ENCODE results near the gene MRGPRX4.
"Not testable (repeated sequence)": the region's sequence is repeated elsewhere in the genome, so short reads cannot be mapped to it uniquely, and the experiment has no call there.

MRGPRX4 gene

GRCh38 chr11:18172666-18173065, at the start of gene MRGPRX4:
MRGPRX4 (plus strand) TSS chr11:18172837; CDS start chr11:18173257, 420 bp downstream.
- no peak for DNase-seq (ENCODE audit: low spot score)

- not testable (repeated sequence) for DNase-seq (ENCODE audit: low spot score)
Observed at GRCh38 chr11:18131115-18131514, 41.5 kb upstream of the MRGPRX4 start.

GRCh38 chr11:18132341-18132740, 40.3 kb upstream of the MRGPRX4 start, which contains the start of gene MRGPRX3:
MRGPRX3 (plus strand) TSS chr11:18132571; CDS start chr11:18137203, 4,632 bp downstream.
- no peak for DNase-seq (ENCODE audit: low spot score)

- DNase-seq (ENCODE audit: low spot score): no peak
Observed at GRCh38 chr11:18135308-18135707, 37.3 kb upstream of the MRGPRX4 start.

- DNase-seq (ENCODE audit: low spot score): no peak
Observed at GRCh38 chr11:18137186-18137800, 35.3 kb upstream of the MRGPRX4 start.

GRCh38 chr11:18140145-18140544, 32.5 kb upstream of the MRGPRX4 start:
- DNase-seq (ENCODE audit: low spot score): no peak

GRCh38 chr11:18144243-18144642, 28.4 kb upstream of the MRGPRX4 start:
- no peak for DNase-seq (ENCODE audit: low spot score)

- no peak for DNase-seq (ENCODE audit: low spot score)
Observed at GRCh38 chr11:18145025-18145424, 27.6 kb upstream of the MRGPRX4 start.

- DNase-seq (ENCODE audit: low spot score): no peak
Observed at GRCh38 chr11:18145837-18146236, 26.8 kb upstream of the MRGPRX4 start.

GRCh38 chr11:18151581-18151980, 21.1 kb upstream of the MRGPRX4 start:
- DNase-seq (ENCODE audit: low spot score): no peak

GRCh38 chr11:18168372-18168771, 4.3 kb upstream of the MRGPRX4 start:
- DNase-seq (ENCODE audit: low spot score): no peak

GRCh38 chr11:18171377-18172000, 1.1 kb upstream of the MRGPRX4 start:
- DNase-seq (ENCODE audit: low spot score): peak; percentile 50

- no peak for DNase-seq (ENCODE audit: low spot score)
Observed at GRCh38 chr11:18173225-18173866, 709 bp downstream of the MRGPRX4 start.

- no peak for DNase-seq (ENCODE audit: low spot score)
Observed at GRCh38 chr11:18188796-18189195, 16.2 kb downstream of the MRGPRX4 start.

- not testable (repeated sequence) for DNase-seq (ENCODE audit: low spot score)
Observed at GRCh38 chr11:18189476-18190245, 17.0 kb downstream of the MRGPRX4 start.

GRCh38 chr11:18191376-18191775, 18.7 kb downstream of the MRGPRX4 start:
- DNase-seq (ENCODE audit: low spot score): no peak

- DNase-seq (ENCODE audit: low spot score): peak; percentile 79
Observed at GRCh38 chr11:18193010-18193409, 20.4 kb downstream of the MRGPRX4 start.

GRCh38 chr11:18196532-18196931, 23.9 kb downstream of the MRGPRX4 start:
- DNase-seq (ENCODE audit: low spot score): no peak

GRCh38 chr11:18197738-18198137, 25.1 kb downstream of the MRGPRX4 start:
- not testable (repeated sequence) for DNase-seq (ENCODE audit: low spot score)

- DNase-seq (ENCODE audit: low spot score): peak; percentile 75
Observed at GRCh38 chr11:18203723-18204122, 31.1 kb downstream of the MRGPRX4 start.

- no peak for DNase-seq (ENCODE audit: low spot score)
Observed at GRCh38 chr11:18204220-18204619, 31.6 kb downstream of the MRGPRX4 start.

- DNase-seq (ENCODE audit: low spot score): no peak
Observed at GRCh38 chr11:18204771-18205170, 32.1 kb downstream of the MRGPRX4 start.
